Neuron (in vitro differentiated cells): ENCODE results near the gene MGMT.

Experiments used
- H2AFZ ChIP-seq: one replicate; pipeline ENCODE4 v1.6.1; 2013; ENCODE audit warnings: low read depth, mild to moderate bottlenecking, inconsistent platforms, low read length, moderate library complexity
- H3K27me3 ChIP-seq: one replicate; pipeline ENCODE4 v1.6.1; 2013; ENCODE audit warnings: low read length; ENCODE audit not compliant: insufficient read depth
- H3K36me3 ChIP-seq: one replicate; pipeline ENCODE4 v1.6.1; 2013; ENCODE audit warnings: low read length; ENCODE audit not compliant: insufficient read depth
- H3K4me1 ChIP-seq: one replicate; pipeline ENCODE4 v1.6.1; 2013; ENCODE audit warnings: low read length; ENCODE audit not compliant: insufficient read depth
- H3K4me3 ChIP-seq: 2 replicates; pipeline ENCODE4 v1.5.1; 2013; ENCODE audit warnings: mild to moderate bottlenecking, low read length, moderate library complexity
- H3K9me3 ChIP-seq: one replicate; pipeline ENCODE4 v1.6.1; 2013; ENCODE audit warnings: low read length

Gene MGMT

DNA sequence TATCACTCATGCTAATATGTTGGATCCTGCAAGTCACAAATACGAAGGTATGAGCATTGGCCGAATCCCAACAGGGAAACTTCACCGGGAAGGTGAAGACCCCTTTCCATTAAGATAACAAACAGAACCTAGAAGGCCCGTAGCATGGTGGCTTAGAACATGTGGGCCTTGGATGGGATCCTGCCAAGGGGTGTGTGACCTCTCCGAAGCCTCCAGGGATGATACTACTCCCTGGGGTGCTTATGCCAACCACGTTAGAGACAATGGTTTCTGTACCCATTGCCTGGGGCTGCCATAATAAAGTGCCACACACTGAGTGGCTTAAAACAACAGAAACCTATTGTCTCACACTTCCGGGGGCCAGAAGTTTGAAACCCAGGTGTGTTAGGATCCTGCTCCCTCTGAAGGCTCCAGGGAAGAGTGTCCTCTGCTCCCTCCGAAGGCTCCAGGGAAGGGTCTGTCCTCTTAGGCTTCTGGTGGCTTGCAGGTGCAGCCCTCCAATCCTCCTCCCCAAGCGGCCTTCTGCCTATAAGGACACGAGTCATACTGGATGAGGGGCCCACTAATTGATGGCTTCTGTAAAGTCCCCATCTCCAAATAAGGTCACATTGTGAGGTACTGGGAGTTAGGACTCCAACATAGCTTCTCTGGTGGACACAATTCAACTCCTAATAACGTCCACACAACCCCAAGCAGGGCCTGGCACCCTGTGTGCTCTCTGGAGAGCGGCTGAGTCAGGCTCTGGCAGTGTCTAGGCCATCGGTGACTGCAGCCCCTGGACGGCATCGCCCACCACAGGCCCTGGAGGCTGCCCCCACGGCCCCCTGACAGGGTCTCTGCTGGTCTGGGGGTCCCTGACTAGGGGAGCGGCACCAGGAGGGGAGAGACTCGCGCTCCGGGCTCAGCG is 992 bp upstream of the MGMT start:
- Histone ChIP-seq H3K9me3 (no peaks in the 10 kb centered on the region), H3K4me1 (no peaks in the 10 kb centered on the region), H2AFZ (no peak overlapping the region), H3K36me3 (no peaks in the 10 kb centered on the region), H3K4me3 (no peak overlapping the region), H3K27me3 (peaks cover 3% of the 10 kb centered on the region)

DNA sequence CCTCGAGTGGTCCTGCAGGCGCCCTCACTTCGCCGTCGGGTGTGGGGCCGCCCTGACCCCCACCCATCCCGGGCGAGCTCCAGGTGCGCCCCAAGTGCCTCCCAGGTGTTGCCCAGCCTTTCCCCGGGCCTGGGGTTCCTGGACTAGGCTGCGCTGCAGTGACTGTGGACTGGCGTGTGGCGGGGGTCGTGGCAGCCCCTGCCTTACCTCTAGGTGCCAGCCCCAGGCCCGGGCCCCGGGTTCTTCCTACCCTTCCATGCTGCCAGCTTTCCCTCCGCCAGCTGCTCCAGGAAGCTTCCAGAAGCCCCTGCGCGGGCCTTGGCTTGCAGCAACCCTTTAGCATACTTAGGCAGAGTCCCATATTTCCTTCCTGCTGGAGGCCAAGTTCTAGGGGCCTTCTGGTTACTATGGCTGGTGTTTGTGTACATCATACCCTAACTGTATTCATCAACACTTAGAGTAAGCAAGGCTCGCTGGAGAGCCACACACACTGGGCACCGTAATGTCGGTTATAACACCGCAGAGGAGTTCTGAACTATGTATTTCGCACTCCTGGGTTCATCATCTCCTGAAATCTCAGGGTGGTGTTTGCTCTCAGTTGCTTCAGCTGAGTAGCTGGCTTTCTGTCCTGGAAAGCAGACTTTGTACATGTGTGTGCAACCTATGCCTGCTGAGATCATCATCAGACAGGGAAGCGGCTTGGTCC is 471 bp downstream of the MGMT start:
- Histone ChIP-seq H3K9me3 (no peaks in the 10 kb centered on the region), H2AFZ (no peak overlapping the region), H3K4me1 (no peaks in the 10 kb centered on the region)

DNA sequence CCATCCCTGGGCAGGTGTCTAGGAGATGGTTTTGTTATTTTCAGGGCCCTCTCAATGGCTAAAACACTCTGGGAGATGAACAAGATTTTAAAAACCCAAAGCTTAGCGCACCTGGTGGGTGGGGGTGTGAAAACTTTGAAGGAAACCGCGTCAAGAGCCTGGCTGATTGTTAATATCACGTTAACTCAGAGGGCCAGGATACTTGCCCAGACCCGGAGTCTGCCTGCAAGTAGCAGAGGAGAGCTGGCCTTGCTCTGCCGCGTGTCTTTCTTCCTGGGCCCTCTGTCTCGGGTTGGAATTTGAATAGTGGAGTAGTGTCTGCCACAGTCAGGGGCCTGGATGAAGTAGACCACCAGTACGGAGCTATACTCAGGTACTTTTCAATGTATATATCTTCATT is 1.1 kb downstream of the MGMT start:
- Histone ChIP-seq H3K27me3 (peaks cover 3% of the 10 kb centered on the region), H3K36me3 (no peaks in the 10 kb centered on the region), H3K4me3 (no peak overlapping the region), H2AFZ (no peak overlapping the region), H3K4me1 (no peaks in the 10 kb centered on the region), H3K9me3 (no peaks in the 10 kb centered on the region)

More for the DNA sequence above, 471 bp downstream of the MGMT start:
- H3K36me3 ChIP-seq: no peaks in the 10 kb centered on the region
- peaks cover 3% of the 10 kb centered on the region for H3K27me3 ChIP-seq
- H3K4me3 ChIP-seq: no peak overlapping the region

DNA sequence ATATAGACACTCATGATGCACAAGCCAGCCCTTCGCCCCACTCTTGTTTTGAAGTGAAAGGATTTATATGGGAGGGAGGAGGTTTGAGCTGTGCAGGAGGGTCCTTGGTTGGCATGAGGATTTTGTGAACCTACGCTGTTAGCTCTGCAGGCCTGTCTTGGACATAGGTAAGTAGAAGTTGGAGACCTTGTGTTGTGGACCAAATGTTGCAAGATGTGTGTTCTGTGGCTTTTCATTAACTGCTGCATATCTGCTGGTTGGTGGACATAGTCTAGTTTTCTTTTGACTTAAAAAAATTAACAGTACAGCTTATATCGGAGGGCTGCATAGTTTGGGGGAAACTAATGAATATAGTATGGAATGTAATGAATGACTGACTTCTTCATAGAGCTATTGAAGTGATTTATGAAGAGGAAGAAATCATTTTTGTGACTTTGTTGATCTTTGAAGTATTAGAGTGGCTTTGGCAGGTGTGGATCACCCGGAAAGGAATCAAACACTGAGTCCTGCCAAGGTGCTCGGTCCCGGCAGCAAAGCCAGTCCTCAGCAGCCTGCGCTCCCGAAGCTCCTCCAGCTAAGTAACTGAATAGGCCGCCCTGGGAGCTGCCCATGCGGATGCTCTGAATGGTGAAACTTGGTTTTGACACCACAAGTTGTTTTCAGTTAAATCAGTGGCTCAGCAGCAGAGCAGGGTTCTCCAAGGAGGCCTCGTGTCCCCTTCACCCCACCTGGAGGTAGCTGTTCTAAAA is 3.2 kb downstream of the MGMT start:
- Histone ChIP-seq H2AFZ (no peak overlapping the region), H3K36me3 (no peaks in the 10 kb centered on the region), H3K9me3 (no peaks in the 10 kb centered on the region), H3K4me3 (no peak overlapping the region), H3K4me1 (no peaks in the 10 kb centered on the region), H3K27me3 (peaks cover 3% of the 10 kb centered on the region)

DNA sequence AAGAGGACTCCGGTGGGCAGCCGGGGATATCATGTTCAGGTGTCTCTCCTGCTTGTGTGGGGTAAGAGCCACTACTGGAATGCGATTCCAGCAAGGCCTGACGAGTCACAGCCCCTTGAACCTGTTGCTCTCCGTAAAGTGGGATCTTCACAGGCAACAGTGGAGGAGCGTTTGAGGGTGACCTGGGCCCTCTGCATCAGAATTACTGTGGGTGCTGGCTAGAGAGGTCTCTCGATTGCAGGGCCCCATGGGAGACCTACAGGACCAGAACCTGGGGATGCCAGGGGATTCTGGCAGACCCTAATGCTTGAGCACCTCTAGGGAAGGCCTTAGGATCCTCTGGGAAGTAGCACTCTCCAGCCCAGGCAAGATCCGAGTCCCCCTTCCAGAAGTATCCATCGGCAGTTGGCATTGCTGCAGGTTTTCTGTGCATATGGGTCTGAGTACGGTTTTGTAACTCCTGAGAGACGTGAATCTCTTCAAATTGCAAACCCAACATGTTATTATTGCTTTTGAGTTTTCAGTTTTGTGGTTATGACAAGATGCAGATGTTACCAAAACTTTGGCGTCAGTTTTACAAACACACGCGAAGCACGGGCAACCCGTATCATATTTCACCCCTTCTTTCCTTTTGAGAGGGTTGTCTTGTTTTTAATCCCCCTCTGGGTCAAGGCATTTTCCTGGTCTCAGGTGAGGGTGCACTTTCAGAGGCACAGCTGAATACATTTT is 4.6 kb downstream of the MGMT start:
- Histone ChIP-seq H3K9me3 (no peaks in the 10 kb centered on the region), H3K36me3 (no peaks in the 10 kb centered on the region), H3K27me3 (no peaks in the 10 kb centered on the region), H3K4me1 (no peaks in the 10 kb centered on the region), H2AFZ (no peak overlapping the region), H3K4me3 (no peak overlapping the region)

DNA sequence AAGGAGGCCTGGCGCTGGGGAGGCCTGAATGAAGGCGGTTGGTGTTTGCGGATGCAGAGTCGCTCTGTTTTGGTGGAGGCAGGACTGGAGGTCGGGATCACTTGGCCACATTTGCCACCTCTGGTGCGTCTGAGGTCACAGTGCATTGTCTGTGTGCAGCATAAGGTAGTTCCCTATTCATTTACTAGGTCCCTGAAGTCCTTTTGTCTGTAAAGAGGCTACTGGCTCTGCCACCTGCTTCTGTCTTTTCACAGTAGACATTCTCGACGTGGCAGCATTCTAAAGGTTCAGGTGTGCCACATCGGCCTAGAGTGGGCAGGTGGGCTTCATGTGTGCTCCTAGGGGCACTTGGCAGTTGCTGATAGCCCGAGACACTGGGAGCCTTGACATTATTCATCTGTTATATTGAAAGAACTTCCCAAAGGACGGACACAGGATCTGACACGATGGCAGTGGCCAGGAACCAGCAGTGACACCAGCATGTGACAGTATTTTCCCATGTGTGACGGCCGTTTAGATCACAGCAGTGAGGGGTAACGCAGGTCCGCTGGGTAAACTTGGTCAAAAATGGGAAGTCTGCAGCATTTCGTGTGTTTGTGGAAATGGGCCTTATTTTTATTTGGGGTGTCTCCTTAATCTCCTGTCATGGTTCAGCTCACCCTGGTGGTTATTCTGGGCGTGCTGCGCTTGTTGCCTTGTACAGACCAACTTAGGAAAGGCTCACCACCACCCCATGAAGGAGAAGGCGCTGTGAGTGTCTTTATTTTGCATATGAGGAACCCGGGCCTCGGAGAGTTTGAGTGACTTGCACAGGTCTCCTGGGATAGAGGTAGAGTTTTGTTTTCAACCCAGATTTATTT is 5.9 kb downstream of the MGMT start:
- no peaks in the 10 kb centered on the region for H3K36me3 ChIP-seq
- H3K4me1 ChIP-seq: no peaks in the 10 kb centered on the region
- no peak overlapping the region for H3K4me3 ChIP-seq
- no peak overlapping the region for H2AFZ ChIP-seq
- H3K27me3 ChIP-seq: no peaks in the 10 kb centered on the region
- no peaks in the 10 kb centered on the region for H3K9me3 ChIP-seq

DNA sequence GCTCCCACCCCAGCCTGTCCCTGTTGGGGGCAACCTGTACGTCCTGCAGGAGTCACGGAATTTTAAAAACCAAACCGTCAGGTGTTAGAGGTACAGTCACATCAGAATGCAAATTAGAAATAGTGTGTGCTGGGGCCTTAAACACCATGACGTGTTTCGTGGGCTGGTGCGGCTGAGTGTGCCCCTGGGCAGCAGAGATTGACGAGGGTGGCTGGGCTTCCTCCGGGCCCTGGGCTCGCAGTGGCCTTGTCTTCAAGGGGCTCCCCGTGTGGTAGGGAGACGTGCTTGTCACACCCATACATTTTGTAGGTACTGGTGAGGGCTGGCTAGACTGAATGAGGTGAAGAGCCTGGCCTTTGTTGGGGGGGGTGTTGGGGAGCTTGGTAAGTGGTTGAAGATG is 7.6 kb downstream of the MGMT start:
- H3K27me3 ChIP-seq: no peaks in the 10 kb centered on the region
- H2AFZ ChIP-seq: no peak overlapping the region
- H3K36me3 ChIP-seq: no peaks in the 10 kb centered on the region
- no peaks in the 10 kb centered on the region for H3K4me1 ChIP-seq
- H3K9me3 ChIP-seq: no peaks in the 10 kb centered on the region
- H3K4me3 ChIP-seq: no peak overlapping the region

DNA sequence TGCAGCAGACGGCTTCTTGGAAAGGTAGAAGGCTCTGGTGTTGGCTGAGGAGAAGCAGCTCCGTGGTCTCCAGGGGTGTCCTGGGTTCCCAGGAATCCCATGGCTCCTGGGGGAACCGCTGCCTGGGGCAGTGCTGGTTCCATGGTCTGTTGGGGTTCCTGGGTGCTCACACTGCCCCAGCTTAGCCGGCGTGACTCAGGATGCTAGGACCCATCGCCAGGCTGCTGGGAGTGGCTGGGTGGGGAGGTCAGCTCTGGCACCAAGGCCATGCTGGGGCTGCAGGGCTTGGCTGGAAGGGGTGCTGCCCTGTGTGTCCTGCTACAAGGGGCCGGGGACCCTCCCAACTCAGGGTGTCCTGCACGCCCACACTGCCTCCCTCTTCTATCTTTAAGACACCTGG is 9.4 kb downstream of the MGMT start:
- Histone ChIP-seq H2AFZ (no peak overlapping the region), H3K4me1 (no peaks in the 10 kb centered on the region)

DNA sequence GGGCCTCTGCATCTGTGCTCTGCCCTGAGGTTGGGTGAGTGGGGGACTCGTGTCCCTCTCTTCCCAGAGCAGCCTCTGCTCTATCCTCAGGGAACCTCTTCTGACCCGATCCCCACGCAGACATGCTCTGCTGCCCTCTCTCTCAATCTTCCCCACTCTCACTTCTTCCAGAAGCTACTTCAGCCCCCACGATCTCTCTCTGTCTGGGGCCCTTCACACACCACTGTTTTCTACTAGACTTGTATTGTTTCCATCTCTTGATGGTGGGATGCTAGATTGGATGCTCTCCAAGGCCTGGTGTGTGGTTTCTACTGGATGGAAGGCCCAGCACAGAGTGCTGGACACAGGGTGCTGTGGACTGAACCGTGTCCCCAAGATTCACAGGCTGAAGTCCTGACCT is 10.0 kb downstream of the MGMT start:
- Histone ChIP-seq H3K27me3 (no peaks in the 10 kb centered on the region), H3K4me3 (no peak overlapping the region), H3K9me3 (no peaks in the 10 kb centered on the region), H3K36me3 (no peaks in the 10 kb centered on the region), H3K4me1 (no peaks in the 10 kb centered on the region), H2AFZ (no peak overlapping the region)

More for the DNA sequence above, 9.4 kb downstream of the MGMT start:
- no peaks in the 10 kb centered on the region for H3K9me3 ChIP-seq
- no peak overlapping the region for H3K4me3 ChIP-seq
- no peaks in the 10 kb centered on the region for H3K36me3 ChIP-seq
- no peaks in the 10 kb centered on the region for H3K27me3 ChIP-seq

DNA sequence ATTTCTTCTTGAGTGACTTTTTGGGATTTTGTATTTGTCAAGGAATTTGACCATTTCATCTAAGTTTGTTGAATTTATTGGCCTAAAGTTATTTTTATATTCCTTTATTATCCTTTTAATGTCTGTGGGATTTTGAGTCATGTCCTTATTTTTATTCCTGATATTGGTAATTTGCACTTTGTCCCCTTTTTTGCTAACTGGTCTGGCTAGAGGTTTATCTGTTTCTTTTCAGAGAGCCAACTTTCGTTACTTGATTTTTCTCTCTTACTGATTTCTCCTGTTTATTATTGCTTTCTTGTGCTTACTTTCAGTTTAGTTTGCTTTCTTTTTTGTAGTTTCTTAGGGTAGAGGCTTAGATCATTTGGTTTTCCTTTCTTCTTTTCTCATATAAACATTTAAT is 14.6 kb downstream of the MGMT start:
- Histone ChIP-seq H3K36me3 (no peaks in the 10 kb centered on the region), H2AFZ (no peak overlapping the region), H3K4me1 (no peaks in the 10 kb centered on the region), H3K4me3 (no peak overlapping the region), H3K9me3 (no peaks in the 10 kb centered on the region), H3K27me3 (no peaks in the 10 kb centered on the region)

DNA sequence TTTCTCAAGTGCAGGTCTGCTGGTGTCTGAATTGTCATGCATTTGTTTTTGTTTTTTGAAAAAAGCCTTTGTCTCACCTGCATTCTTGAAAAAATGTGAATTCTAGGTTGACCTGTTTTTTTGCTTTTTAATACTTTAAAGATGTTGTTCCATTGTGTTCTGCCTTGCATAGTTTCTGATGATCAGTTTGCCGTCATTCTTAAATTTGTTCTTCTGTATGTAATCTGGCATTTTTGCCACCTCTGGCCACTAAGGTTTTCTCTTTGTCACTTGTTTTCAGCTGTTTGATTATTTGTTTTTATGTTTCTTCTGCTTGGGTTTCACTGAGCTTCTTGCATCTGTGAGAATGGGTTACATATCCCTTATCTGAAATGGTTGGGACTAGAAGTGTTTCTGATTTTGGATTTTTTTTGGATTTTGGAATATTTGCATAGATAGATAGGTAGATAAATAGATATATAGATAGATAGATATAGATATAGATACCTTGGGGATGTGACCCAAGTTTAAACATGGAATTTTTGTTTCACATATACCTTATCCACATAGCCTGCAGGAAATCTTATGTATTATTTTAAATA is 16.5 kb downstream of the MGMT start:
- H3K36me3 ChIP-seq: no peaks in the 10 kb centered on the region
- no peaks in the 10 kb centered on the region for H3K27me3 ChIP-seq
- H2AFZ ChIP-seq: no peak overlapping the region
- no peaks in the 10 kb centered on the region for H3K9me3 ChIP-seq
- no peak overlapping the region for H3K4me3 ChIP-seq
- no peaks in the 10 kb centered on the region for H3K4me1 ChIP-seq

DNA sequence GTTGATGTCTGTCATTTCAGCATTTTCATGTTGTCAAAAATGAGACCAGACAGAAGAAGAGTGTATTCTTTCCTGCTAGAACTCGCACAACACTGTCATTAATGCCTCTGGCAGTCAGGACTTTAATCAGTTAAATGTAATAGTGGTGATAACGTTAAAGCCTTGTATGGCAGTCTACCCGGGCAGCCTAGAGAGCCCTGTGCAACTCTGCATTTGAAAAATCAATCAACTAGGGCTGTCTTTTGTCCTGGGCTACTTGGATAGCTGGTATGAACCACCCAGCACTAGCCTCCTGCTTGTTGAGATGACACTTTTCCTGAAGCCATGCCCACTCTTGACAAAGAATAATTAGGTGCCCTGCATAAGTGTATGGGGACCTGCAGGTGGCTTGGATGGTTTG is 19.8 kb downstream of the MGMT start:
- no peaks in the 10 kb centered on the region for H3K36me3 ChIP-seq
- no peaks in the 10 kb centered on the region for H3K9me3 ChIP-seq
- no peaks in the 10 kb centered on the region for H3K4me1 ChIP-seq
- H2AFZ ChIP-seq: no peak overlapping the region
- no peaks in the 10 kb centered on the region for H3K27me3 ChIP-seq
- no peak overlapping the region for H3K4me3 ChIP-seq
